Measurements from ENCODE around the gene LRP1B. TPM values are rescaled to one million over a fixed set of nuclear protein-coding genes. Genes with fewer than 3 reads are reported as not detected.
"Not testable (repeated sequence)": the region's sequence is repeated elsewhere in the genome, so short reads cannot be mapped to it uniquely, and the experiment has no call there.

The LRP1B gene
- total RNA-seq, 4 donors from 2014 or later, result 0.85 to 3.3 (median 1.1) TPM; not detected in 1

DNA sequence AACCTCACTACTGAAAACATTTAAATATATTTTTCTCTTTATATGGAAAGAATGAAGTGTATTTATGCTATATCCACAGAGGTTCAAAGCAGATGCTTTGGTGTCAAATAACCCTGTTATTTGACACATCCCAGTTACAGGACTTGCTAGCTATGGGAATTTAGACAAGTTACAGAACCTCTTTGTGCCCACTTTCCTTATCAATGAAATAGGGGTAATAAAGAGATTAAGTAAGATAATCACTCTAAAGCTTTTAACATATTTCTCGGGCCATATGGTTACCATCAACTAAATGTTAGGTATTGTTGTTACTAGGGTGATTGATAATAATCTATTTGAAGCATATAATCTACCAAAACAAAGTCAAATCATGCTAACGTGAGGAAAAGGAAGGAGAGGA, 1690.0 kb downstream of the LRP1B start:
- TF ChIP-seq POLR2A (IDR thresholded peaks at IDR 0.05) (no peak), CTCF (IDR thresholded peaks at IDR 0.05) (no peak)
- no peaks in the 10 kb centered on the region for H3K27me3 ChIP-seq
- DNase-seq, result no peak
- no peaks in the 10 kb centered on the region for H3K36me3 ChIP-seq
- no peak overlapping the region for H3K4me3 ChIP-seq
- no peak overlapping the region for H3K27ac ChIP-seq
- no peaks in the 10 kb centered on the region for H3K4me1 ChIP-seq
- no peaks in the 10 kb centered on the region for H3K9me3 ChIP-seq

DNA sequence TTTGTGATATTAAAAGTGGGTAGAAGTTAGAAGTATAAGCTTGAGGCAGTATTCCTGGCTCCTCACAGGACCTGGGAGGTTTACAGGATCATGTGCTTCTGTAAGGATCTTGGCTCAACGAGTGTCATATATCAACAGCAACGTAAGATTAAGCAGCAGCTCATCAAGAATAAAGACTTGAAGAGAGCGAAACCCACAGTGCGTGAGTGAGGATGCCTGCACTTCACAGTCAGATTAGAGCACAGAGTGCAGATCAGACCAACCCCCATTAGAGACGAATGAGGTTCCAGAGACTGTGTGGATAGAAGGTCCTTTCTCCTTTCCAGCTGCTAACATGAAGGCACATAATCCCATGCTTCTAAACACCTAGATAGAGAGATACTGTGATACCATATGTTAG, 1693.9 kb downstream of the LRP1B start:
- H3K36me3 ChIP-seq, result no peaks in the 10 kb centered on the region
- no peaks in the 10 kb centered on the region for H3K27me3 ChIP-seq
- H3K4me1 ChIP-seq, result no peaks in the 10 kb centered on the region
- no peak for DNase-seq
- no peak overlapping the region for H3K4me3 ChIP-seq
- no peak overlapping the region for H3K27ac ChIP-seq
- H3K9me3 ChIP-seq, result no peaks in the 10 kb centered on the region
- TF ChIP-seq POLR2A (IDR thresholded peaks at IDR 0.05), result no peak
- TF ChIP-seq CTCF (IDR thresholded peaks at IDR 0.05), result no peak

DNA sequence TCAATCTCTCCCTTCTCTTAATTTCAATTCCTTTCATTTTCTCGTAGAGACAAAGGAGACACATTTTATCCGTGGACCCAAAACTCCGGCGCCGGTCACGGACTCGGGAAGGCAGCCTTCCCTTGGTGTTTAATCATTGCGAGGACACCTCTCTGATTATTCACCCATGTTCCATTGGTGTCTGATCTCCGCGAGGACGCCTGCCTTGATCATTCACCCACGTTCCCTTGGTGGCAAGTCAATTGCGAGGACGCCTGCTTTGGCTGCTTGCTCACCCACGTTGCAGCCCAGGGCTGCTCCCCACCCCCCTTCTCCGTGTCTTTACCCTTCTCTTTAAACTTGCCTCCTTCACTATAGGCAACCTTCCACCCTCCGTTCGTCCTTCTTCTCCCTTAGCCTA, 1703.8 kb downstream of the LRP1B start:
- not testable (repeated sequence) for H3K9me3 ChIP-seq, H3K4me1 ChIP-seq, DNase-seq, H3K27me3 ChIP-seq, H3K4me3 ChIP-seq, H3K36me3 ChIP-seq, H3K27ac ChIP-seq

- Histone ChIP-seq H3K36me3 (no peaks in the 10 kb centered on the region), H3K9me3 (no peaks in the 10 kb centered on the region), H3K27me3 (no peaks in the 10 kb centered on the region), H3K4me3 (no peak overlapping the region), H3K27ac (no peak overlapping the region), H3K4me1 (no peaks in the 10 kb centered on the region)
- TF ChIP-seq CTCF (IDR thresholded peaks at IDR 0.05) (no peak), POLR2A (IDR thresholded peaks at IDR 0.05) (no peak)
- DNase-seq, result no peak
Measured at GRCh38 chr2:140424471-140424870, 1706.3 kb downstream of the LRP1B start.

GRCh38 chr2:140422759-140423158, 1708.1 kb downstream of the LRP1B start:
- TF ChIP-seq POLR2A (IDR thresholded peaks at IDR 0.05) (no peak), CTCF (IDR thresholded peaks at IDR 0.05) (no peak)
- DNase-seq, result no peak
- Histone ChIP-seq H3K36me3 (no peaks in the 10 kb centered on the region), H3K27me3 (no peaks in the 10 kb centered on the region), H3K27ac (no peak overlapping the region), H3K4me1 (no peaks in the 10 kb centered on the region), H3K4me3 (no peak overlapping the region), H3K9me3 (no peaks in the 10 kb centered on the region)

DNA sequence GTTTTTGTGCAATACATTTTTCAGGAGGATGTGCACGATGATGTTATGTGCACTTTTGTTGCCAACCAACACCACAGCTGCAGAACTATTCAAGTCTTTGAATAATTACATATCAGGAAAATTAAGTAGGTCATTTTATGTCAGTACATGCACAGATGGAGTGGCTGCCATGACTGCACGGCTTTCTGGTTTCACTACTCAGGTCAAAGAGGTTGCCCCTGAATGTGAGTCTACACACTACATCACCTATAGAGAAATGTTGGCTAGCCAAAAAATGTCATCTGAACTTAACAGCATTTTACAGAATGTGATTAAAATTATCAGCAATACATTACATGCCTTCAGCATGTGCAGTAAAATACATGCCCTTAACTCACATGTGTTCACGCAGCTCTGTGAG, 1713.3 kb downstream of the LRP1B start:
- H3K4me1 ChIP-seq, result no peaks in the 10 kb centered on the region
- no peaks in the 10 kb centered on the region for H3K36me3 ChIP-seq
- DNase-seq, result no peak
- no peak overlapping the region for H3K27ac ChIP-seq
- H3K27me3 ChIP-seq, result no peaks in the 10 kb centered on the region
- no peaks in the 10 kb centered on the region for H3K9me3 ChIP-seq
- no peak overlapping the region for H3K4me3 ChIP-seq
- TF ChIP-seq CTCF (IDR thresholded peaks at IDR 0.05) (no peak), POLR2A (IDR thresholded peaks at IDR 0.05) (no peak)

Data from Peyer's patch (tissue), 4 donors.